GM19438 (cell line): ENCODE data around the gene CDS2.

Source experiments
- ATAC-seq: cut with Tn5 transposase; IDR thresholded peaks from one replicate; pipeline ENCODE4 v1.9.1; 2021; ENCODE audit warnings: low read depth; ENCODE audit not compliant: unreplicated experiment

CDS2 gene

DNA sequence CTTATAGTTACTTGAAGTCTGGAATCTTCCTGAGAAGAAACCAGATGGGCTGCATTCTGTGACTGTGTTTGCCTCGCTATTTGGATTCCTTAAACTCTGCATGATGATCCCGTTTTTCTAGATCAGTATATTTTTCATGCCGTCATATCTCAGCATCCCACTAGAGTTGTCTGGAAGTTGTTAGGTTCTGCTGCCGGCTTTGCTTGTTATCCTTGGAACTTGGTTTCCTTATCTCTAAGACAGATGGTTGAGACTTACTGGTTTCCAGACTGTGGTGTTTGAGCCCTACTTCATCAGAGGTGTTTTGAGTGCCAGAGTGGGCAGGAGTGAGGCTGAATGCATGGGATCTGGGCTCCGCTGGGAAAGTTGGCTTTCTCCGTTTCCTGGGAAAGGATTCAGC is 50.3 kb downstream of the CDS2 start:
- no peak for ATAC-seq

DNA sequence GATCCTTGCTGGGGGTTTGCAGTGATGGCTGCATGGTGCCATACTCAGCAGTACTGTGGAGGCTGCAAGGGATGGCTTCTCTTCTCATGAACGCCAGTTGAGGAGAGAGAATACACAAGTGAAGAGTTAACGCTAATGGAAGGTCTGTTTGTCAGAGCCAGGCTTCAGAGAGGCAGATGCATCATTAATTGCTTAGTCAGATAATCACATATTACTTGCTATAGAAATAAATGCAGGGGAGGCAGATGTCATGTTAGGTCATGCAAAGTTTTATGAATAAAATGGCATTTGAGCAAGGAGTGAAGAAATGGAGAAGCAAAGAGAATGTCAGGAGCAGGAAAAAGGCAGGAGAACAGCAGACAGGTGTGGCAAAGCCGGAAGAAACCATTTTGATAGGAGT is 51.2 kb downstream of the CDS2 start:
- ATAC-seq: no peak

DNA sequence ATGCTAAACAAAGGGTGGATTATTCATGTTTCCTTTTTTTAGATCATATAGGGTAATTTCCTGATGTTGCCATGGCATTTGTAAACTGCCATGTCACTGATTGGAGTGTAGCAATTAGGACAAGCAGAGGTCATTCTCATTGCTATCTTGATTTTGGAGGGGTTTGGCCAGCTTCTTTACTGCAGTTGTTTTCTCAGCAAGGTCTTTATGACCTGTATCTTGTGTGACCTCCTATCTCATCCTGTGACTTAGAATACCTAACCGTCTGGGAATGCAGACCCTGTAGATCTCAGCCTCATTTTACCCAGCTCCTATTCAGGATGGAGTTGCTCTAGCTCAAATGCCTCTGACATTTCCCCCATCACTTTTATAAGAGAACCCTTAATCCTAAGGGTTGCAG is 53.6 kb downstream of the CDS2 start:
- ATAC-seq: no peak

DNA sequence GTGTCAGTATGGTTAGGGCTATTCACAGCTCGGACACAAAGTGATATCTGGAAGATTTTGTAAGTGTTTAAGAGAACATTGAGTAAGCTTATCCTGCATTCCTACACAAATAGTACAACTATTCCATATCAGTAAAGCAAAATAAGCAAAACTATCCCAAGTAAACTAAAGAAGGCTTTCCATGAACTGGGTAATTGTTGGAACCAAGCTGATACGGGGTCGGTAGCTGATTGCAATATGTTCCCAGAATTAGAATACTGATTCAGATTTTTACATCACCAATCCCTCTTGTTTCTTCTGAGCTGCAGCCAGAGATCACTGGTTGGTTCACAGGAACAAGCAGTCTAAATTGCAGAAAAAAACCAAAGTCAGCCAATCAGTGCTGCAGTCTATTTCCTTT is 54.1 kb downstream of the CDS2 start:
- ATAC-seq: no peak

DNA sequence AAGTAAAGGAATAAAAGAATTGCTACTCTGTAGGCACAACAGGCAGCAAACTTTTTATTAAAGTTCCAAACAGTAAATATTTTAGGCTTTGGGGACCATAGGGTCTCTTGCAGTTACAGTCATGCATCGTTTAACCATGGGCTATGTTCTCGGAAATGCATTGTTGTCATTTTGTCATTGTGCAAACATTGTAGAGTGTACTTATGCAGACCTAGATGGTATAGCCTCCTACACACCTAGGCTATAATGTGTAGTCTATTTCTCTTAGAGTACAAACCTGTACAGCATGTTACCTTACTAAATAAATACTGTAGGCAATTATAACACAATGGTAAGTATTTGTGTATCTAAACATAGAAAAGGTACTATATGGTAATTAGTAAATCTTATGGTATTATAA is 54.7 kb downstream of the CDS2 start:
- ATAC-seq: no peak

DNA sequence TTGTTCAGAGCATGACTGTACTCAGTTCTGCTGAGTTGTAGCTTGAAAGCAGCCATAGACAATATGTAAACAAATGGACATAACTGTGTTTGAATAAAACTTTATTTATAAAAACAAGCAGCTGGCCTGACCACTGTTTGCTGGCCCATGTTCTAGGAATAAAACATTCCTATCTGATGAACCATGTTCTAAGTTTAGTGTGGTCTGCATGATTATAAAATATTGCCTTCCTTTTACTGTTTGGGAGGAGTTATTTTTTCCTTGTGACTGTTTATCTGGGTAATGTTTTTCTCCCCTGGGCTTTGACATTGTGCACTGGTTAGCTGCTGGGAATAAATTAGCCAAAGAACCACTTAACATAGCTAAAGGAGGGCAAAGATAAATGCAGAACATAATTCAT is 55.1 kb downstream of the CDS2 start:
- no peak for ATAC-seq

DNA sequence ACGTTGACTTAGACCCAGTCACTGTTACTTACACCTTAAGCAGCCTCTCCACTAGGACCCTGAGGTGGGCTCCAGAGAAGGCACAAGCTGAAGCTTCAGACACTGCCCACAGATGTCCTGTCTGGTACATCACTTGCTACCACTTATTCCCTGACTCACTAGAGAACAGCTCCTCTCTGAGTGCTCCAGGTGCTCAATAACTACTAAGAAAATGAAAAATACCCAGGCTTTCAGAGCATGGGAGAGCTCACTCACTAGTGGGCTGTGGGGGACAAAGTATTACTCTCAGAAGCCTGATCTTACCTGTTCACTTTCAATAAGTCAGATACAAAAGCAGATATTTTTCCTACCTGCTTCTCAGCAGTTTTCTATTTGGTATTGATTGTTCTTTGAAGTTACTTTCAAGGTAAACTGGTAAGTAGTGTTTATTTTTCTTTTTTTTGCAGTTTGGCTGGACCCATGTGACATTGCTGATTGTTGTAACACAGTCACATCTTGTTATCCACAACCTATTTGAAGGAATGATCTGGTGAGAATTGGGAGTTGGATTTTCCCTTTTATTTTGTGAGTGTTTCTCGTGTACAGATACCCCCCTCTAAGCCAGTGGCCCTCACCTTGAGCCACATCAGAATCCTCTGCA is 55.9 kb downstream of the CDS2 start:
- ATAC-seq: no peak

DNA sequence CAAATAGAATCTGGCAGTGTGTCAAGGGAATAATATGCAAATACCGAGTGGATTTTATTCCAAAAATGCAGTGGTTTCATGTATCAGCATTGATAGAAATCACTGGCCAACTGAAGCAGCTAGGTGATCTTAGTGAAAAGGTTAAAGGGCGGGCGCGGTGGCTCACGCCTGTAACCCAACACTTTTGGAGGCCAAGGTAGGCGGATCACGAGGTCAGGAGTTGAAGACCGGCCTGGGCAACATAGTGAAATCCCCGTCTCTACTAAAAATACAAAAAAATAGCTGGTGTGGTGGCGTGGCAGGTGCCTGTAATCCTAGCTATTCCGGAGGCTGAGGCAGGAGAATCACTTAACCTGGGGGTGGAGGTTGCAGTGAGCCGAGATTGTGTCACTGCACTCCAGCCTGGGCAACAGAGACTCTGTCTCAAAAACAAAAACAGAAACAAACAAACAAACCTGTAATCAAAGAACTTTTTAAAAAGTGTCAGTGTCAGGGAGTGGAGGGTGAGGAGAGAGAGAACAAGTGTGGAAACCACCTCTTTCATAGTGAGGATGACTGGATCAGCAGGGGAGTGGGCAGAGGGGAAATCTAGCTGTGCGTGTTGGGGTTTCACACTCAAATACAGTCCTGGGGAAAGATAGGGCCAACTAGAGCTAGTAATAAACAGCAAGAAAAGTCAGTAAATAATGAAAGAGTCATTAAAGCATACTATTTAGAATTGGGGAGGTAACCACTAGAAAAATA is 57.1 kb downstream of the CDS2 start:
- no peak for ATAC-seq

DNA sequence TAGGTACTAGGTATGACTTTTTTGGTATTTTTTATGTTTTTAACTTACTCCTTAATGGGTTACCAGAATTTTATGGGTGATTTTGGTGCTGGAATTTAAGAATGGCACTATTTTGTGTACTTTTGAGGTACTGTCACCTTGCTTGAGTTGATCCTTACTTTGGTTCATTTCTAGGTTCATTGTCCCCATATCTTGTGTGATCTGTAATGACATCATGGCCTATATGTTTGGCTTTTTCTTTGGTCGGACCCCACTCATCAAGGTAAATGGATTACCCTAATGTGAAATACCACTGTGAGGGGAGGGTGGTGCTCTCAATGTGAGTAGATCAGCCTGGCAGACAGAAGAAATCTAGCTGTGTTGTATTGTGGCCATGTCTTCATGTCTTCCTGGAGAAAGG is 57.9 kb downstream of the CDS2 start:
- no peak for ATAC-seq

DNA sequence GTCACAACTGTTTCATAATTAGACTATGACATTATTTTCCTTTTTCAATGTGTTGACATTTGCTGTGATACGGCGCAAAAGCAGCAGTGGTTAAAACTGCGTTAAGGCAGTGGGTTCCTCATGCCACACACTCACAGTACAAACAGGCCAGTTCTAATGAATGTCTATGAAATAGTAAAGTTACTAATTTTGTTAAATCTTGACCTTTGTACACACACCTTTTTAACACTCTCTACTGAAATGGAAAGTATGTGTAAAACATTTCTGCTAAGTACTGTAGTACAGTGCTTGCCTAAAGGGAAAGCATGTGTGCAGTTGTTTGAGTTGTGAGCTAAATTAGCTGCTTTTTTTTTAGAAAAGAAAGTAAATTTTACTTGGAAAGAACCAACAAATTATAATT is 60.3 kb downstream of the CDS2 start:
- no peak for ATAC-seq

DNA sequence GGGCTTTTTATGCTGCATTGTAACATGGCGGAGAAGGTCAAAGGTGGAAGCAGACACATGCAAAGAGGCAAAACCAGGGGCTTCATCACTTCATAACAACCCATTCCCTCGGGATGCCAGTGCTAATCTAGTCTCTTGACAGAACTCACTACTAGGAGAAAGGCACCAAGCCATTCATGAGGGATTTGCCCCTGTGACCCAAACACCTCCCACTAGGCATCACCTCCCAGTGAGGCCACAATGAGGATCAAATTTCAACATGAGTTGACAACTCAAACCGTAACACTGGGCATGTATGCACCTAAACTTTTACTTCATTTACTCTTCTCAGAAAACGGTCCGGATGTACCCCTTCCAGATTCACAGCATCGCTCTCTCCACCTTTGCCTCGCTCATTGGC is 61.9 kb downstream of the CDS2 start:
- no peak for ATAC-seq

DNA sequence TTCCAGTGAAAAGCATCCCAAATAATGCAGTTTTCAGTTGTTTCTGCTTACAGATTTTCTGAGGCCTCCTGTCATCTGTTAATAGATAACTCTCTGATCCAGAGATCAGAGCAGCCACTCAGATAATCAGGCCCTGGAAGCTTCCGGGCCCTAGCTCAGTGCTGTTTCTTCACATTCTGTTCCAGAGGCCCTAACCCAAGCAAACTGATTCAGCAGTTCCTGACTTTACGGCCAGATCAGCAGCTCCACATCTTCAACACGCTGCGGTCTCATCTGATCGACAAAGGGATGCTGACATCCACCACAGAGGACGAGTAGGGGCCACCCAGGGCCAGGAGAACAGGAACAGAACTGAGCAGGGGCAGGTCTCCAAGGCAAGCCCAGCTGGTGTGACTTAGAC is 63.1 kb downstream of the CDS2 start:
- no peak for ATAC-seq

DNA sequence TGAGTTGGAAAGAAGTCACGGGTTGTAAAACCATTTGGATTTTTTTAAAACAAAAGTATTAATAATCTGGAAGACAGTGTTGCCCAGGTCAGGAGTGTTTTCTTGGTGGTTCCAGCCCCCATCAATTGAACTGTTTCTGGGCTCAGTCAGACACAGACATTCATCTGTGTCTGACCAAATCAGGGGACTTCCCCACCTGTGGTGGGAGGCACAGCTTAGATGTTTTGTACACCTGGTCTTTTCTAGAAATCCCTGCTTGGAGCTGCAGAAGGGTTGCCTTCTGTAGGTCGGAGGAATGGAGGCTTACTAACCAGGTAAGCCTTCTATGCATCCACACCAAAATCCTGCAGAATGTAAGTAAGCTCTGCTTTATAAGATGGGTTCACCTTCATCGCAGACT is 63.6 kb downstream of the CDS2 start:
- ATAC-seq: no peak

DNA sequence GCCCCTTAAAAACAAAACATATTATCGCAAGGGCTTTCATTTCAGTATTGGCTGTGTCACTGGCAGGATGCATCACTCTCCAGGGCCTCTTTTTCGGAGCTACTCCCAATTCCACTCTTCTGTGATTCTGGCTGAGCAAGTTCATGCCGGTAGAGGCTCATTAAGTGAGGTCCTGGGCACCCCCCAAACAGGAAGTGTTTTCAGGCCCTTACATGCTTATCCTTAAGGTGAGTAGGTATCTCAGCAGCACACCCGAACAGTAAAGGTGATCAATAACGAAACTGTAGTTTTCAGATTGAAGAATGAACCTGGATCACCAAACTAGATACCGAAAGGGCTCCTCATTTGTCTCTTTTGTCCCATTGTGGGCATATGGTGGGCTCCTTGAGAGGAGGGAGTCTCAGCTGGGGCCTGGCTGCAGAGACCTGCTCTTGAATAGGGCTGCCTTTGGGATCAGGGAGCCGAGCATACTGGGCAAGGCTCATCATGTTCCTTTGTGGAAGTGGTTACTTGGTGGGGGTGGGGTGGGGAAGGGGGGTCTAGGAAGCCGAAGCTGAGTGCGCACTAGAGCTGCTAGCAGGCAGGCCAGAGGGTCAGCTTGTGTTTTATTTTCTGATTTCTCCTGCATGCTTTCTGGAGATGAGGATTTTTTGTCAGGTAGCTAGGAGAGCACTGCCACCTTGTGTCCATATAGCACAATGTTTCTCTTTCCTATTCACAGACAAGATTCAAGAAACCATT is 65.2 kb downstream of the CDS2 start:
- ATAC-seq: peak; percentile 46

DNA sequence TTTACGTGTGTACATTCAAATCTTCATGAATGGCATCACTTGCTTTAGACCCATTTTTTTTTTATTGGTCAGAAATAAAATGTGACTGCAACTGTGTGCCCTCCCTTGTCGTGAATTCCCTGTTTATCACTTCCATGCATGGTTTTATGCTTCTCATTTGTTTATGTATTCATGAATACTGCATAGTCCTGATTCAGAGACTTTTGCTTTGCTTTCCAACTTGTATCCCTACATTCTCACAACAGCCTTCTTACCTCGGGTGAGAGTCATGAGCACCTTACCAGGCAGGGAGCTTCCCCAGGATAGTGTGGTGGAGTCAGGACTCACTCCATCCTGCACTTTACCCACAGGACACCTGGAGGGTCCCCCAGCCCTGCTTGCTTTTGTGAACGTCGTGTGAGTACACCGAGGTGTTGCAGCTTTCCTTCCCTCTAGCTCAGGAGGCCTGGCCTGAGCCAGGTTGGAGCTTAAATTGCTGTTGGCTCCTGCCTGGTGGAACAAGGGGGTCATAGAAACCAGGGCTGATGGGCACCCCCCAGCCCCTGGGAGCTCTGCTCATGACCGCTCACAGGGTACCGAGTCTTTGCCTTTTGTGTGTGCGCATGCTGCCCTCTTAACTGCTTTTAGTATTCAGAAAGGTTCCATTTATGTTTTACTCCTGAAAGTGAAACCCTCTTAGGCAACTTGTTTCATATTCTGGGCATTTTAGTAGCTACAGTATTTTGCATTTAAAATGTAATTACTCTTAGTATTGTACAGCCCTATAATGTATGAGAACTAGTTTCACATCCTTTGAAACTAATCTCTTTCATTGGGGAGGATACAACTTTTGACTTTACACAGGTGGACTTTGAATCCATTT is 66.0 kb downstream of the CDS2 start:
- ATAC-seq: peak; percentile 32

DNA sequence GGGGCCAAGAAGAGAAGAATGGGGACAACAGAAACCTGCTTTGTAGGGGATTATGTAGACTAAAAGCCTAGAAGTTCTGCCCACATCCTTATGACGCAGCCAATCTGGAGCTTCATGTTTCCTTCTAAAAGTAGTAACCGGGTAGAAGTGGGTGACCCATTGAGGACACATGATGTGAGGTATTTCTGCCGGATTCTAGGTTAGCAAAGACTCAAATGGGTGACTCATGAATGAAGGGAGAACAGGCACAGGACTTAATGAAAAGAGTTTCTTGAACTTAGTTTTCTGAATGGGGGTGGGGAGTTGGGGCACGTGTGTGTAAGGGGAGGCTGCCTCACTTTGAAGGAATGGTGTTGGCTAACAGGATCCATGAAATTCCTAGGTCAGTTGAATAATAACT is 68.8 kb downstream of the CDS2 start:
- no peak for ATAC-seq

DNA sequence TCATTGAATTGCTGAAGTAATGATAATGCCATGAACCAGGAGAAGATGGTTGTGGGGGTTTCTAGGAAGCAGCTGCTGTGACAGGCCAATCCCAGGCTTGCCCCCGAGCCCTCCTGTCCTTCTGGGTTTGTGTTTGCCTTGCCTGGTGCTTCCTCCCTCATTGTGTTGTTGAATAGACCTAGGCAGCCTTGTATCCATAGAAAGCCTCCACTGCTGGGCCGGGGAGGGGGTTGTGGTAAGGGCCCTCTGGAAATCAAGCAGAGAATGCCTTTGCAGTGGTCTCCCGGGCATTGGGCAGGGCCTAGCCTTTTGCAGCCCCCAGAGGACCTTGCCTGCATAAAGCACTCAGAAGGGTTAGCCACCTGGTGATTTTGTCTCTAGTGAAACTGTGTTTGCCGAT is 69.3 kb downstream of the CDS2 start:
- ATAC-seq: no peak

DNA sequence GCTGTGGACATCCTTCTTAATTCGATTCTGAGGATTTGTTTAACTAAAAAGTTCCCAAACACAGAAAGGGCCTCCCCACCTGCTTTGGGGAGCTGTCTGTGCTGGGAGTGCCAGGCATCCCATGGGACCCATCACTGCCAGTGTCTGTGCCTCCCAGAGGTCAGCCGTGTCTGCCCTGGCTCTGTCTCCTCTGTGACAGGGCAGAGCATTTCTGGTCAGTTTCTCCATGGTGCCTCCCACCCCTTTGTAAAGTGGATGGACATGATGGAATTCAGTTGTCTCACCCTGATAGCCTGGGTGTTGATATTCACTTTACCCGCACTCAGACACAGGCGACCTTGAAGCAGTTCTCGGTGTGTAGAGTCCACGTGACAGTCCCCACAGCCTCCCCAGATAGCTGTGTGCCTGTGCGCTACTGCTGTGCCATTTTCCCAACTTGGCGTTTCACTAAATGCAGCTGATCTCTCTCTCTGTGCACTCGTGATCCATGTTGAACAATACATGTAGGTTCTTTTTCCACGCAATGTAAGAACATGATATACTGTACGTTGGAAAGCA is 70.5 kb downstream of the CDS2 start:
- ATAC-seq: no peak

DNA sequence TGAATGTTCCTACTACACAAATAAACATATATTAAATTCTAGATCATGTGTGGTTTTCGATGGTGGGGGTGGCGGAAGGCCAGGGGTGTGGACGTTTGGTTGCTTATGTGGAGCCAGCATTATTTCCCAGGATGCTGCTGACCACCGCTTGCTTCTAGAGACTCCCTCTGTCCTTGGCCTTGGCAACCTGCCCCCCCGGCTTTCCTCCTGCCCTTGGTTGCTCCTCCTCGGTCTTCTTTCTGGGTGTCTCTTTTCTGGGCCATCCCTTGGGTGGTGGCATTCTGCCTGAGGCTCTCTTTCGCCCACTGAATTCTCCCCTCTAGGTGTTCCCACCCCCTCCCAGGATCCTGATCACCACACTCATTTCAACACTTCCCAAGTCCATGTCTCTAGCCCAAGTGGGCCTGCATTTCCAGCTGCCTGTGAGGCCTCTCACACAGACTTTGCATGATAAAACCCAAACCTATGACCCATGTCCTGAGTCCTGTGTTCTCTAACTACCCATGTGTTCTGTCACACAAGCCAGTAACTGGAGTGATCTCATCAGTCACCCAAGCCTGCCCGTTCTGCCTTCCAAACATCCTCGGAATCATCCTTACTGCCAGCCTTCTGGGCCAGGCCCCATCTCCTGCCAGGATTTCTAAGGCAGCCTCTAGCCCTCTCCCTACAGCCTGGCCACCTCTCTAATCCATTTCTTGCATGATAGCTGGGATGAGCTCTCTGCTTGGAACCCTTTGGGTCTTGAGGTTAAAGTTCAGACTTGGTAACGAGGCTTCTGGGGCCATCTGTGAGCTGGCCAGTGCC is 71.2 kb downstream of the CDS2 start:
- no peak for ATAC-seq

DNA sequence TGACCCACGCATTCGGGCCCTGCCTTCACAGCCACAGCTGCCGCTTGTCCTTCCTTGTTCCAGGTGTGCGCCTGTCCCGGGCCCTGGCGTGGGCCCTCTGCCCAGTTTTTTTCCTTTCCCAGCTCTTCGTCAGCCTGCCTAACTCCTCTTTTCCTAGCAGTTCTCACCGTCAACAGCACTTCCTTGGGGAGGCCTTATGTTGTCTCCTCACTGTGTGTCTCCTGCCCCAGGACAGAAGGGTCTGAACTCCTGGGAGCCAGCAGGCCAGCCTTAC is 71.8 kb downstream of the CDS2 start:
- ATAC-seq: no peak
